ENCODE results near the gene ITGBL1.

GRCh38 chr13:101473458-101473857, 21.0 kb downstream of the ITGBL1 start:
- TF ChIP-seq CTCF (IDR thresholded peaks at IDR 0.05; ENCODE audit: borderline replicate concordance, extremely low read depth, low read length, poor library complexity, severe bottlenecking): no peak
- no peak for TF ChIP-seq EZH2 (IDR thresholded peaks at IDR 0.05; ENCODE audit: borderline replicate concordance, low read depth, low read length, severe bottlenecking)
